Thyroid gland (tissue), 4 donors: Measurements from ENCODE around the gene LRATD1. TPM values are rescaled to one million over a fixed set of nuclear protein-coding genes. Genes with fewer than 3 reads are reported as not detected.

Experiments
- DNase-seq, 2 donors: peaks; one replicate each; pipeline ENCODE4 v3.0.0-alpha.2; 2019
- H3K27ac ChIP-seq, 3 donors: fragments of 200-600 bp; sonication (generic); 1 replicate in 2 of 3; 2 replicates in 1 of 3; pipeline ENCODE4 v1.5.1; 2016 to 2019; ENCODE audit warnings: mild to moderate bottlenecking in 1 of 3, moderate library complexity in 1 of 3
- H3K27me3 ChIP-seq: fragments of 200-600 bp; sonication (generic); one replicate; pipeline ENCODE4 v1.5.1; 2019
- H3K36me3 ChIP-seq, 2 donors: fragments of 200-600 bp; sonication (generic); one replicate each; pipeline ENCODE4 v1.5.1; 2016 to 2019
- H3K4me1 ChIP-seq, 2 donors: fragments of 200-600 bp; sonication (generic); one replicate each; pipeline ENCODE4 v1.5.1; 2017 to 2019
- H3K4me3 ChIP-seq, 3 donors: fragments of 200-600 bp; sonication (generic); replicated peaks in 1 of 3; 1 replicate in 2 of 3; 2 replicates in 1 of 3; pipeline ENCODE4 v1.5.1; 2016; ENCODE audit warnings: mild to moderate bottlenecking in 1 of 3
- H3K9me3 ChIP-seq: fragments of 200-600 bp; sonication (generic); one replicate; pipeline ENCODE4 v1.5.1; 2017
- CTCF ChIP-seq, 6 experiments: fragments of 200-600 bp in 3 of 6; fragments of 450-650 bp in 3 of 6; sonication (generic) in 3 of 6; IDR thresholded peaks; one replicate each; pipeline ENCODE4 v1.5.1; 2016 to 2019; ENCODE audit warnings: antibody characterized with exemption in 6 of 6, mild to moderate bottlenecking in 2 of 6, inconsistent platforms in 1 of 6, moderate library complexity in 1 of 6
- POLR2A ChIP-seq, 2 donors: fragments of 450-650 bp; IDR thresholded peaks; one replicate each; pipeline ENCODE4 v1.6.1; 2017; ENCODE audit warnings: antibody characterized with exemption in 2 of 2, mild to moderate bottlenecking in 2 of 2, moderate library complexity in 1 of 2
- WGBS, 2 donors: methylation state at CpG; one replicate each; pipeline ENCODE4 v1.1.5; 2017; 5-methylcytosine and 5-hydroxymethylcytosine counted together
- intact Hi-C: fragments of 100-400 bp; cut with DNase I; formaldehyde crosslinking; loops from one replicate; pipeline ENCODE4 v1.15.1; 2023
- total RNA-seq, 4 donors: library from RNA; depleted of rRNA; stranded (reverse); fragments of >200 nt; gene quantifications; one replicate each; pipeline ENCODE4 v1.2.3, GENCODE V29; 2016

LRATD1 gene
- total RNA-seq, 4 donors from 2014 or later = 9.2 to 21.1 (median 10.8) TPM

- Histone ChIP-seq H3K27ac (no peak overlapping the region), H3K4me1 (no peaks in the 10 kb centered on the region), H3K27me3 (no peaks in the 10 kb centered on the region), H3K4me3 (no peak overlapping the region), H3K36me3 (no peaks in the 10 kb centered on the region), H3K9me3 (no peaks in the 10 kb centered on the region)
- TF ChIP-seq CTCF (IDR thresholded peaks at IDR 0.05) (no peak), POLR2A (IDR thresholded peaks at IDR 0.05) (no peak)
- WGBS, 2 donors = 55 to 60% methylated on average over 8 of the region's 8 CpGs
- intact Hi-C loops = no loop called here
- no peak for DNase-seq
These were observed 40.9 kb downstream of the LRATD1 start for GRCh38 chr2:14673351-14673875.

- intact Hi-C loops = no loop called here
- Histone ChIP-seq H3K4me1 (no peaks in the 10 kb centered on the region), H3K36me3 (no peaks in the 10 kb centered on the region), H3K4me3 (no peak overlapping the region), H3K27ac (no peak overlapping the region), H3K9me3 (no peaks in the 10 kb centered on the region), H3K27me3 (no peaks in the 10 kb centered on the region)
- WGBS, 2 donors = 60 to 71% methylated on average over 1 of the region's 1 CpG
- TF ChIP-seq CTCF (IDR thresholded peaks at IDR 0.05) (no peak), POLR2A (IDR thresholded peaks at IDR 0.05) (no peak)
- DNase-seq = no peak
These were observed 43.0 kb downstream of the LRATD1 start for GRCh38 chr2:14675489-14675888.

- no peaks in the 10 kb centered on the region for H3K27me3 ChIP-seq
- no peaks in the 10 kb centered on the region for H3K4me1 ChIP-seq
- no peak overlapping the region for H3K4me3 ChIP-seq
- DNase-seq = no peak
- H3K27ac ChIP-seq = no peak overlapping the region
- H3K36me3 ChIP-seq = no peaks in the 10 kb centered on the region
- H3K9me3 ChIP-seq = no peaks in the 10 kb centered on the region
- TF ChIP-seq CTCF (IDR thresholded peaks at IDR 0.05) (no peak), POLR2A (IDR thresholded peaks at IDR 0.05) (no peak)
- intact Hi-C loops = no loop called here
These were observed 43.9 kb downstream of the LRATD1 start for GRCh38 chr2:14676371-14676770.

- Histone ChIP-seq H3K9me3 (no peaks in the 10 kb centered on the region), H3K27me3 (no peaks in the 10 kb centered on the region), H3K4me3 (no peak overlapping the region), H3K4me1 (no peaks in the 10 kb centered on the region), H3K27ac (no peak overlapping the region), H3K36me3 (no peaks in the 10 kb centered on the region)
- no peak for TF ChIP-seq POLR2A (IDR thresholded peaks at IDR 0.05)
- no peak for TF ChIP-seq CTCF (IDR thresholded peaks at IDR 0.05)
- intact Hi-C loops = no loop called here
- DNase-seq = no peak
- 71 to 80% methylated on average over 1 of the region's 1 CpG for WGBS, 2 donors
These were observed 44.5 kb downstream of the LRATD1 start for GRCh38 chr2:14677039-14677438.

GRCh38 chr2:14678761-14679160 is 46.2 kb downstream of the LRATD1 start:
- no peak for DNase-seq
- Histone ChIP-seq H3K27me3 (no peaks in the 10 kb centered on the region), H3K4me3 (no peak overlapping the region), H3K9me3 (no peaks in the 10 kb centered on the region), H3K4me1 (no peaks in the 10 kb centered on the region), H3K36me3 (no peaks in the 10 kb centered on the region), H3K27ac (peak overlapping the region in 1 of 3 donors; percentile 6)
- intact Hi-C loops = no loop called here
- TF ChIP-seq POLR2A (IDR thresholded peaks at IDR 0.05) (no peak), CTCF (IDR thresholded peaks at IDR 0.05) (no peak)
- WGBS, 2 donors = 48 to 58% methylated on average over 1 of the region's 1 CpG
